ENCODE measurements around the gene MRGPRF.

Gene MRGPRF

DNA sequence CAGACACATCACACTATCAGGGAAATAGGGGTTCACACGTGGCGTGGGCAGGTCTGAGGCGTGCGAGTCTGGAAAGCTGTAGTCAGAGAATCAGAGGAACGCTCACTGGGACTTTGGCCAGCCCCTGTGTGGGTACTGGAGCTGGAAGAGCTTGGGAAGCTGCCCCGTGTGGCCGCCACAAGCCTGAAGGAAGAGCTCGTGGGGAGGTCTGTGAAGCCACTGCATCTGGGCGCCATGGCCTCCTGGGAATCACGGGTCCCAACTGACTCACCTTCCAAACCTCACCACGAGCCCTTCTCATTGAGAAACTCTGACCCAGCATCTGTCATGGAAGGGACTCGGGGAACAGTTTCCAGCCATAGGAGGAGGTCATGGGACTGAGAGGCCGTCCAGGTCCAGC lies 5.9 kb upstream of the MRGPRF start:
- DNase-seq: no peak

- DNase-seq: no peak
Measured at GRCh38 chr11:69017951-69018350, 4.9 kb upstream of the MRGPRF start.

DNA sequence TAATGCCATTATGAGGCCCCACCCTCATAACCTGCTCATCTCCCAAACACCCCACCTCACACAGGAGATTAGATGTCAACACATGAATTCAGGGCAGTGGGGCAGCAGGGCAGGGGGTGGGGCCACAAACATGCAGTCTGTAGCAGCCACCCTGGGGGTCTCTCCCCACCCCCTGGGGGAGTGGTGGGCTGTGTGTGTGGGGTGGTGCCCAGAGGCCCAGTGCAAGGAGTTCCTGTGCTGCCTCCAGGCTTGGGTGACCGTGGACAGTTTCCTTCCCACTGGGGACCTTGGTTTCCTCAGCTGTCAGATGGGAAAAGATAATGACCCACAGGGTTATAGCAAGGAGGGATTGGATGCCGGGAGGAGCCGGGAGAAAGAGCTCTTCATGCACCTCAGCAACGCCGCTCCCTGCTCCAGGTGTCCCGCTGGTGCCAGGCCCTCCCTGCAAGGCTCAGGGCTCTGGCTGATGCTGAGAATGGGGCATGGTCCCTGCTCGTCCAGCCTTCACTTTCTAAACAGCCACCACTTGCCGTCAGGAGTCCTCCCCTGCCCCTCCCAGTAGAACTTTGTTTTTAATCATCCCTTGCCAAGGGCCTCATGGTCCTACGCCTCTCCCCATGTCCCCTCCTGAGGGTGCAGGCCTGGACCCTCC lies 2.0 kb upstream of the MRGPRF start:
- no peak for DNase-seq

- no peak for DNase-seq
Measured at GRCh38 chr11:69014084-69014851, 1.2 kb upstream of the MRGPRF start.

- DNase-seq: no peak
Measured at GRCh38 chr11:69012092-69013008, 696 bp downstream of the MRGPRF start.

DNA sequence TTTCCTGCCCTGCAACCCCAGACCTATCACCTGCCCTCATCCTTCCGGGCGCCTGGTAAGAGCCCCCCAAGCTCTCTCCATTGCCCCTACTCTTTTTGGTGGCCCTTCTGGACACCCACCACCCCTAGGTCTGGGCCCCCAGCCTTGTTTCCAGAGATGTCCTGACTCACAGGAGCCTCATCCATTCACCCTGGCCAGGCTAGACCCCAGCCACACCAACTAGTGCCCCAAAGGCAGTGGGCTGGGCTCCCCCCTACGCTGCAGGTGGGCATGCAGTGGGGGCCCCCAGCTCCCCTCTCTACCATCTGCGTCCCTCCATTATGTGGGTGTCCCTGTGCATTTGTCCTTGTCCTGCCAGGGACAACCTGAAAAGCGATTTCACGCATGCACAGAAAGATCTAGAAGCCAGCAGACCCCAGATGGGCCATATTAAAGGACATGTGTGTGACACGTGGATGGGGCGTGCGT lies 1.4 kb downstream of the MRGPRF start:
- DNase-seq: no peak

GRCh38 chr11:69010964-69011623 lies 2.0 kb downstream of the MRGPRF start:
- DNase-seq: no peak

GRCh38 chr11:69010361-69010891 lies 2.6 kb downstream of the MRGPRF start:
- no peak for DNase-seq

- DNase-seq: no peak
Measured at GRCh38 chr11:69009441-69010211, 3.4 kb downstream of the MRGPRF start.

DNA sequence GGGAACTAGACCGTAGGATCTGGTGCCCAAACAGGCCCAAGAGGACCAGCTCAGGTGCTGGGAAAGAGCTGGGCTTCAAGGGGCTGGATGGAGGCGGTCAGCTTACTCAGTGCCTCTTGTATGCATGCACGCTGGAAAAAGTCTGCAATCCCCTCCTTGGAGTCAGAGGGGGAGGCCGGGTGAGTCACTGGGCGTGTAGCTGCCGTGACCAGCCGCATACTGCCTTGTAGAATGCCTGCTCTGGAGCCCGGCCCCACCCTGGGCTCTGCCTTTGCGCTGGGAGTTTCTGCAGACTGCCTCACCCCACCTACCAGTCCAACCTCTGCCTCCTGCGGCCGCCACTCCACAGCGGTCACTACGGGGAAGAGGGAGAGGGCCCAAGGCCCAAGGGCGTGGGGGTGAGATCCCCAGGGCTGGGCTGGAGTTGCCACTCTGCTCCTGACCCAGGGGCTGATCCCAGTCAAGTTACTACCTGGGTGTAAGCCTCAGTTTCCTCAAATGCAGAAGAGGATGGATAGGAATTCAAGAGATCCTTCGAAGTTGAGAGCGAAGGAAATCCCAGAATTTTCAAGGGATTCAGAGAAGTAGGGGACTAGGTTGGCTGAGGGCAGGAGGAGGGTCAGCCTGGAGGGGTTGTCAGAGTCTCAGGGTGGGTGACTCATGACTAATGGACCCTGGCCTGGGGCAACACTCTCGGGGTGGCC lies 4.2 kb downstream of the MRGPRF start:
- DNase-seq: no peak

DNA sequence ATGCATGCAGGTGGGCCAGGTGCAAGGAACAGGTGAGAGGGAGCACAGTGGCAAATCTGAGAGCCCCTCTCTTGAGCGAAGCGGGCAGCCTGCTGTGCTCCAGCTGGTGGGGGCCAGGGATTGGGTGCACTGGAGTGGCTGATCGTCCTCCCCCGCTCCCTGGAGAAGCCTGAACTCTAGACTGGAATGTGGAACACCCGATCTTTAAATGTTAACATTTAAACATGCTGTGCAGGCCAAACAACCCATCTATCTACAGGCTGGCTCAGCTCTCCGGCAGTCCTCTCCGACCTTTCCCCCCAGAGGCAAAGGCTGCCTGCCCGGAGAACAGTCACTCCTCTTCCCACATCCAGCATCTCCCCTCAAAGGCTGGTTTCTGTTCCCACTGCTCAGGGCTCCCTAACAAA lies 5.1 kb downstream of the MRGPRF start:
- DNase-seq: no peak

- no peak for DNase-seq
Measured at GRCh38 chr11:69006816-69007215, 6.2 kb downstream of the MRGPRF start.

DNA sequence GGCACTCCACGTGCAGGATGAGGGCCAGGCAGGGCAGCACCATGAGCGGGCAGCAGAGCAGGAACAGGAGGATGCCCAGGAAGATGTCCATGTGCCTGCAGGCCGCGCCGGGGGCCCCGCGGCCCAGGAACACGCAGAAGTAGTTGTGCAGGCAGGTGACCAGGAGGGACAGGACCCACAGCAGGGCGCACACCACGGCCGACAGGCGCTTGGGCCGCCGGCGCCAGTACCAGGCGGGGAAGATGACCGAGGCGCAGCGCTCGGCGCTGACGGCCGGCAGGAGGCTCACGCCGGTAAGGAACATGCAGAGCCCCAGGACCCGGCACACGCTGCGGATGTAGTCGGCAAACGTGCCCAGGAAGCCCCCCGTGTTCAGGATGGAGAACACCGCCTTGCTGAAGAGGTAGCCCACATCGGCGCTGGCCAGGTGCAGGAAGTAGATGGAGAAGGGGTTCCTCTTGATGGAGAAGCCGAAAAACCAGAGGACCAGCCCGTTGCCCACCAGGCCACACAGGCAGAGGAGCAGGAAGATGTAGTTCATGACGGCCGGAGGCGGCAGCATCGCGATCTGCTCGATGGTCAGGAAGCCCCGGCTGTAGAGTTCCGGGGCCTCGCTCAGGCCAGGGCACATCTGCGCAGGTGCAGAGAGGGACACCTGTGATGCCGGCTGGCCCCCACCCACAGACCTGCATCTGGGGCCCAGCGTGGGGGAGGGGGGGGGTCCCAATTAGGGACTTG lies 7.2 kb downstream of the MRGPRF start:
- DNase-seq: no peak

- no peak for DNase-seq
Measured at GRCh38 chr11:69005183-69005630, 7.8 kb downstream of the MRGPRF start.

GRCh38 chr11:69004411-69005182 lies 8.4 kb downstream of the MRGPRF start:
- no peak for DNase-seq

GRCh38 chr11:69003866-69004367 lies 9.1 kb downstream of the MRGPRF start:
- DNase-seq: no peak

DNA sequence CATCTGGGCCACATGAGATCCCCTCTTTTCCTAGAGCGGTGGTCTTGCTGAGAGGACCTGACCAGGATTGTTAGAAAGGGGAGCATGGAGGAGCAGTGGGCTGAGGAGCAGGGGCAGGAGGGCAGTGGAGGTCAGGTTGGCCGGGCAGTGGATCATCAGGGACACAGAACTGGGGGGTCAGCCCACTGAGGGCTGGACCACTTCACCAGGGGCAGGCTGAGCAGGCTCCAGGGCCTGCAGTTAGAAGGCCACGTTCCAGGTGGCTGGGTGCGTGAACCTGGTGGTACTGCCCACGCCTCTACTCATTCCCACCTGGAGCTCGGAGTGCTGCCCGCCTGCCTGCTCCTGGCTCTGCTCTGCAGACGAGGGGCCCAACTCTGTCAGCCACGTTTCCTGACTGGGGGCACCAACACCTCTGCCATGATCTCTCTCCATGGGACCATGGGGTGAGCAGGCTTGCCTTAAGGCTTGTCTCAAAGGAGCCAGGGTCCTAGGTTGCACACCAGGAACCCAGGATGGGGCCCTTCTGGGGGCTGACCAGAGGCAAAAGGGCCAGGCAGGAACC lies 9.7 kb downstream of the MRGPRF start:
- DNase-seq: no peak

GRCh38 chr11:69002570-69003231 lies 10.3 kb downstream of the MRGPRF start:
- DNase-seq: no peak
